Gastroesophageal sphincter (tissue), 3 donors: ENCODE measurements around the gene ENTHD1.

ENCODE experiments used
- CTCF ChIP-seq, 4 experiments: fragments of 200-600 bp in 2 of 4; fragments of 450-650 bp in 2 of 4; sonication (generic) in 1 of 4; IDR thresholded peaks; one replicate each; pipeline ENCODE4 v1.5.1; 2017 to 2019; ENCODE audit warnings: antibody characterized with exemption in 4 of 4, mild to moderate bottlenecking in 2 of 4, moderate library complexity in 2 of 4
- POLR2A ChIP-seq, 2 donors: fragments of 450-650 bp; IDR thresholded peaks; one replicate each; pipeline ENCODE4 v1.6.1; 2017; ENCODE audit warnings: antibody characterized with exemption in 2 of 2, mild to moderate bottlenecking in 2 of 2, moderate library complexity in 1 of 2
- POLR2AphosphoS5 ChIP-seq: sonication (generic); formaldehyde crosslinking; IDR thresholded peaks from one replicate; pipeline ENCODE4 v1.6.1; 2017; ENCODE audit warnings: antibody characterized with exemption

GRCh38 chr22:39926753-39927152 is 33.2 kb upstream of the ENTHD1 start:
- no peak for TF ChIP-seq POLR2AphosphoS5
- no peak for TF ChIP-seq CTCF (IDR thresholded peaks at IDR 0.05)
- TF ChIP-seq POLR2A (IDR thresholded peaks at IDR 0.05): no peak
